GM12801 (cell line): Measurements from ENCODE around the gene TMEM178B.

Source experiments
- CTCF ChIP-seq: IDR thresholded peaks from one replicate; pipeline ENCODE4 v1.5.1; 2011; ENCODE audit warnings: control low read depth; ENCODE audit not compliant: insufficient read length; ENCODE audit errors: extremely low read depth

TMEM178B gene

GRCh38 chr7:141294143-141294829 lies 220.4 kb downstream of the TMEM178B start:
- TF ChIP-seq CTCF = no peak

- TF ChIP-seq CTCF = no peak
Measured at GRCh38 chr7:141295367-141295895, 221.6 kb downstream of the TMEM178B start.

GRCh38 chr7:141300816-141301215 lies 227.0 kb downstream of the TMEM178B start:
- TF ChIP-seq CTCF = no peak

GRCh38 chr7:141301544-141301943 lies 227.7 kb downstream of the TMEM178B start:
- no peak for TF ChIP-seq CTCF

GRCh38 chr7:141302617-141303016 lies 228.8 kb downstream of the TMEM178B start:
- TF ChIP-seq CTCF = no peak

- no peak for TF ChIP-seq CTCF
Measured at GRCh38 chr7:141304291-141304690, 230.4 kb downstream of the TMEM178B start.

- no peak for TF ChIP-seq CTCF
Measured at GRCh38 chr7:141306081-141306480, 232.2 kb downstream of the TMEM178B start.

GRCh38 chr7:141312395-141312794 lies 238.5 kb downstream of the TMEM178B start:
- TF ChIP-seq CTCF = no peak
